H54 (cell line): ENCODE data around the gene C14orf39.

Experiments
- DNase-seq: peaks from one replicate; pipeline ENCODE4 v3.0.0; 2011; ENCODE audit warnings: low spot score, mixed read lengths; ENCODE audit not compliant: insufficient read length
- FAIRE-seq: peaks from 3 replicates; lab custom pipeline; 2011; peaks lifted over from hg19 to GRCh38; lab: Jason Lieb, UNC
- POLR2A ChIP-seq: IDR thresholded peaks from 2 replicates; pipeline ENCODE4 v1.6.1; 2011; ENCODE audit warnings: low read depth, mild to moderate bottlenecking, low read length

Gene C14orf39

DNA sequence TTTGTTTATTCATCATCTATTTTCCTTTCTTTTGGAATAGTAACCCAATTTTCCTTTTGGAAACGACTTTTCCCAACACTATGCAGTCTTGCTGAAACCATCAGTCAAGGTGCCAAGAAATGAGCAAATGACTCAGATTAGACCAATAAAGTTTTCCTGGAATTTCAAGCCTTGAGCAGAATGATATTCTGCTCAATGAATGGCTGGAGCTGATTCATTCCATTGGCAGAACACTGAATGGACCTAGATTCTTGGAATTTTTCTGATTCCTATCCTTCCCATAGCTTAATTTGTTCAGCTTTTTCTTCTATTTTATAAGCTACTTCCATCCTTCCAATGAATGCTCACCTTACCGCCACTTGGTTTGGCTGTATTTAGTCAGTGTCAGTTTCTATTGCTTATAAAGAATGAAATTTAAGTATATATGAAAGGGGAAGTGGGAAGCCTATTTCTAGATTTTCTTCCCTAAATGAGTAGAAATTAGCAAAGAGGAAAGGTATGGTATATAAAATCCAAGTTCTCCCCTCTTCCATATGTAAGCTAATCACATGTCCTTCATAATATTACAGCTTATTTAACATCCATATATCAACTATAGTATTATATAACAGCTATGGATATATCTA, 89.0 kb downstream of the C14orf39 start:
- no peak for FAIRE-seq
- no peak for TF ChIP-seq POLR2A

More for the DNA sequence above, 89.0 kb downstream of the C14orf39 start:
- DNase-seq, result no peak
